CD4-positive, alpha-beta T cell treated with Interleukin-15 for 1 hour (primary cell): ENCODE data around the gene CPS1.

Experiments
- DNase-seq: peaks from one replicate; pipeline ENCODE4 v3.0.0-alpha.2; 2020

The CPS1 gene

GRCh38 chr2:210707900-210708299 is 151.5 kb downstream of the CPS1 start:
- no peak for DNase-seq

- no peak for DNase-seq
Observed at GRCh38 chr2:210713122-210713521, 156.7 kb downstream of the CPS1 start.

- DNase-seq: no peak
Observed at GRCh38 chr2:210715560-210716082, 159.2 kb downstream of the CPS1 start.

- no peak for DNase-seq
Observed at GRCh38 chr2:210718503-210718902, 162.1 kb downstream of the CPS1 start.

GRCh38 chr2:210722092-210722491 is 165.7 kb downstream of the CPS1 start:
- no peak for DNase-seq

- no peak for DNase-seq
Observed at GRCh38 chr2:210727549-210727948, 171.2 kb downstream of the CPS1 start.
